22Rv1 (cell line): ENCODE data around the gene MIB2.

Source experiments
- CTCF ChIP-seq: fragments of 450-650 bp; IDR thresholded peaks from 2 replicates; pipeline ENCODE4 v1.5.1; 2017; ENCODE audit warnings: mild to moderate bottlenecking
- ZFX ChIP-seq: fragments of 450-650 bp; IDR thresholded peaks from 2 replicates; pipeline ENCODE4 v1.6.1; 2017; ENCODE audit warnings: antibody characterized with exemption, borderline replicate concordance

GRCh38 chr1:1629430-1630190 is 14.3 kb downstream of the MIB2 start:
- TF ChIP-seq CTCF (no peak), ZFX (no peak)
